Stimulated activated CD4-positive, alpha-beta T cell treated with anti-CD3 and anti-CD28 coated beads, Interleukin-1b, Interleukin-23, amount 100 ng/mL, for 4 hours (primary cell): Measurements from ENCODE around the gene MYO15B.
A peak's percentile ranks its signal among the peaks of the same experiment; 100 is the strongest.

Source experiments
- DNase-seq, 2 donors: peaks; one replicate each; pipeline ENCODE4 v3.0.0-alpha.2; 2020; ENCODE audit warnings: low read depth in 2 of 2

MYO15B gene

DNA sequence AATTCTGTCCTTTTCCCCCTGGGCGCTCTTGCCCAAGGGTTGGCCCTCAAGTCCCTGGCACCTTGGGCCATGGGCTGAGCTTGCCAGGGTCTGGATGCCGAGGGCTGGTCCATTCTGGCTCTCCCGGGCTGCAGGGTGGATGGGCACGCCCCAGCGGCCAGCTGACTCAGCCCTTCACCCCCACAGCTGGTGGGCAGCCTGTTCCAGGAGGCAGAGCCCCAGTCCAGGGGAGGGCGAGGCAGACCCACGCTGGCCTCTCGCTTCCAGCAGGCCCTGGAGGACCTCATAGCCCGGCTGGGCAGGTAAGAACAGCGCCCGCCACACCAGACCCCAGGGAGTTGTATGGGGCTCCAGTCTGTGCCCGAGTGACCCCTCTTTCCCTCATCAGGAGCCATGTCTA lies 15.0 kb downstream of the MYO15B start:
- no peak for DNase-seq

DNA sequence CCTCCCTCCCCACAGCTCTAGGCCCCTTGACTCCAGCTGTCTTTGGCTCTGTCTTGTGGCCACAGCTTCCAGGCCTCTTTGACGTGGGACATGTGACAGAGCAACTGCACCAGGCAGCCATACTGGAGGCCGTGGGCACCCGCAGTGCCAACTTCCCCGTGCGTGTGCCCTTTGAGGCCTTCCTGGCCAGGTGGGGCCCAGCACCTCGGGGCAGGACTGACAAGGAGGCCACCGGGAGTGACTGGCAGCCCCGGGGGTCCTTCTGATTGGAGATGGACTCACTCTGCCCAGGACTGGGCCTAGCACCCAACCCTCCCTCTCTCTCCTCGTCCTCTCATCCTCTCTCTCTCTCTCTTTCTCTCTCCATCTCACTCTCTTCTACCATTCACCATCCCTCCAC lies 15.5 kb downstream of the MYO15B start:
- no peak for DNase-seq

DNA sequence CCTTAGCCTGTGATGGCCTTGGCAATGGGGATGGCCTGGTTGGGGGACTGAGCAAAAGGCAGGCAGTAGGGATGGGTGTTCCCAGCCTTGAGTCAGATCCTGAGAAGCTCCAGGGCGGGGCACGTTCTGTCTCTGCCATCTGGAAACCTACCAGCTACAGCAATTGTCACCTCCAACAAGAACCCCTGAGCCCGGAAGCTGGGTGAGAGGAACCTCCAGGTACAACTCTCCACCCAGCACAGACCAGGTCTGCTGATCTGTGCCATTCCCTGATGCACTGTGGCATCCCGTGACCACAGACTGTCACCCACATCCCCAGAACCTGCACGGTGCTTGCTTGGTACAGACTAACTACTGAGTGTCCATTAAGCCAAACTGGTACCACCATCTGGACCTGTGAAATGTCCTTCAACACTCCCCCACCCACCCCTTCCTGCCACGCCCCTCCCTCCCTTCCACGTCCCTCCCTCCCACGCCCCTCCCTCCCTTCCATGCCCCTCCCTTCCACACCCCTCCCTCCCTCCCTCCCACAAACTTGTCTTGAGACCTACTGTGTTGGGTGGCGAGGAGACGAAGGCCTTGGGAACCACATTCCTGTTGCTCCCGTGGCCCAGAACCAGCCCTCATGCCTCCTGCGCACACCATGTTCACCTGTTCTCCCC lies 16.6 kb downstream of the MYO15B start:
- no peak for DNase-seq

DNA sequence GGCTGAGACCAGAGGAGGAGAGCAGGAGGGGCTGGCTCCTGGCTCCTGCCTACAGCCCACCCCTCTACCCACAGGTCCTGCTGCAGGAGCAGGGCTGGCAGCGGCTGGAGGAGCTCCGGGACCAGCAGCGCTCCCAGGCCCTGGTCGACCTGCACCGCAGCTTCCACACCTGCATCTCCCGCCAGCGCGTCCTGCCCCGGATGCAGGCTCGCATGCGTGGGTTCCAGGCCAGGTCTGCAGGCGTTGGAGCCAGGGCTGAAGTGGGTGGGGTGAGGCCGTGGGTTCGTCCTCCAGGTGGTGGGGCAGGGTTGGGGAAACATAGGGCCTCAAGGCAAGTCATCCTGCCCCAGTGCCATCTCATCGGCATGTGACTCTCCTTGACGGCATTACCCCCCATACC lies 18.2 kb downstream of the MYO15B start:
- no peak for DNase-seq

DNA sequence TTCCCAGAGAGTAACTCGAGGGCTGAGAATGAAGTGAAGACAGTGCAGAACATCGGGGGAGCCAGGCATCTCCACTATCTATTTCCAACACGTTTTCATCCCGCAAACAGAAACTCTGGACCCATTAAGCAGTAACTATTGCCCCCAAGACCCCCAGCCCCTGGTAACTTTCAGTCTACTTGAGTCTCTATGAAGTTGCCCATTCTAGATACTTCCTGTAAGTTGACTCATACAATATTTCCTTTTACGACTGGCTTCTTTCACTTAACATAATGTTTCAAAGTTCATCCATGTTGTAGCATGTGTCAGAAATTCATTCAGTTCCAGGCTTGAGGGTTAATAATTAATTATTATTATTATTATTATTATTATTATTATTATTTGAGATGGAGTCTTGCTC lies 19.5 kb downstream of the MYO15B start:
- DNase-seq = no peak

DNA sequence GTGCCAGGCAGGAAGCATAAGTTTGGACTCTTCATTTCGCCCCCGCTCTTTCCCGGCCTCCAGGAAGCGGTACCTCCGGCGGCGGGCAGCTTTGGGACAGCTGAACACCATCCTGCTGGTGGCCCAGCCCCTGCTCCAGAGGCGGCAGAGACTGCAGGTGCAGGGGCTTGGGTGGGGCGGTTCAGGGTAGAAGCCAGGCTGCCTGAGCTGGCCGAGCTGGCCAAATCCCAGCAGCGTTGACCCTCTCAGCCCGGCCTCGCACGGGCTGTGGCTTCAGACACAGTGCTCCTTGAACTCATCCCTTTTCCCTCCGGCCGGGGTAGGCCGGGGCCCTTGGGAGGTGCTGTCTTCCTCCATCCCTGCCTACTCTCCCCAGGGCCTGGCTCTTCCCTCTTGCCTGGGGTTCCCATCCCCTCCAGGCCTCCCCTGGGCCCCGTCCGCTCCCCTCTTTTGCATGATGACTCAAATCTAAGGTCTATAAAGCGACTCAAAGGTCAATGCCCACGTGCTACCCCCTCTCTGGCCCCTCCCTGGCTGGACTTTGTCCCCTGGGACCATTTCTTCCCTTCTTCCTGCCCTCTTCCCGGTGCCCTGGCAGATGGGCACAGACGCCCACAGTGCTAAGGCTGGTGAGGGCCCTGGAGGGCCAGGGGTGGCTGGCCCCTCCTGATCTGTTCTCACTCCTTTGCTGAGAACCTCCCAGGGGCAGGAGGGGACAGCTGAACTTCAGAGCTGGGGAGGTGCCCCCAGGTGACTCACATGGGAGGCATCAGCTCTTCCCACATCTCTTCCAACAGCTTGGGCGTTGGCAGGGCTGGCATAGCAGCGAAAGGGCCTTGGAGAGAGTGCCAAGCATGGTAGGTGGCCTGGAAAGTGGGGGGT lies 22.7 kb downstream of the MYO15B start:
- DNase-seq = no peak

DNA sequence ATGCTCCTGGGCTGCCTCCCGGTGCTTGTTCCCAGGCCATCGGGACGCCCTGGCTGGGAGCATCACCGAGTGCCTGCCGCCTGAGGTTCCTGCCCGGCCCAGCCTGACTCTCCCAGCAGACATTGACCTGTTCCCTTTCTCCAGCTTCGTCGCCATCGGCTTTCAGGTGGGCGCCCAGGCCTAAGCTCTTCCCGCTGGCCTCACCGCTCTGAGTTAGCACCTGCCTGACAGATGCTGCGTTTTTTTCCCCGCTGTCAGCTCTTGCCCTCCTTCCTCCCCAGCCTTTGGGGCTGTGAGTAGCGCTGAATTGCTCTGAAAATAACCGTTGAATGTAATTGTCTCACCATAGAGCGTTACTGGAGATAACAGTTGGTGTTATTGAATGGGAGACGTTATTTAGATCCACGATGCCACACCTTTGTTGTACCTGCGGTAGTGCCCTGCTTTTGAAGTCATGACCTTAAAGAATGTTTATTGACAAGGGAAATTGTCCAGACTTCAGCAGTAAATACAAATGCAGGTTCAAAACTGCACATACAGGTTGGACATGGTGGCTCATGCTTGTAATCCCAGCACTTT lies 24.3 kb downstream of the MYO15B start:
- DNase-seq = no peak

DNA sequence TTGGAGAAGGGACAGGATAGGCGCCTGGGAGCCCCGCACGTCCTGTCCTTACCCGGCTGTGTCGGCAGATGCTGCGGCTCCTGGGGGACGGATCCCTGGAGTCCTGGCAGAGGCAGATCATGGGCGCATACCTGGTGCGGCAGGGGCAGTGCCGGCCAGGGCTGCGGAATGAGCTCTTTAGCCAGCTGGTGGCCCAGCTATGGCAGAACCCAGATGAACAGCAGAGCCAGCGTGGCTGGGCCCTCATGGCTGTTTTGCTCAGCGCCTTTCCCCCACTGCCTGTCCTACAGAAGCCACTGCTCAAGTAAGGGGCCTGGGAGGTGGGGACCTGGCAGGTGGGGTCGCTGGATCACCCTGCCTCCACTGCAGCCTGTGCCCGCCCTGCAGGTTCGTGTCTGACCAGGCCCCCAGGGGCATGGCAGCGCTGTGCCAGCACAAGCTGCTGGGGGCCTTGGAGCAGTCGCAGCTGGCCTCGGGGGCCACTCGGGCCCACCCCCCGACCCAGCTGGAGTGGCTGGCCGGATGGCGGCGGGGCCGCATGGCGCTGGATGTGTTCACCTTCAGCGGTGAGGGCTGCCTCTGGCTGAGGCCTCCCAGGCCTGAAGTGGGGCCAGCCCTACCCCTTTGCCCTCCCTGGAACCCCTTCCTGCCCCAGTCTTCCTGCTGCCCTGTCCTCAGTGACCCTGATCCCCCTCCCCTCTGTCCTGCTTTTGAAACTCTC lies 25.5 kb downstream of the MYO15B start:
- DNase-seq = no peak

DNA sequence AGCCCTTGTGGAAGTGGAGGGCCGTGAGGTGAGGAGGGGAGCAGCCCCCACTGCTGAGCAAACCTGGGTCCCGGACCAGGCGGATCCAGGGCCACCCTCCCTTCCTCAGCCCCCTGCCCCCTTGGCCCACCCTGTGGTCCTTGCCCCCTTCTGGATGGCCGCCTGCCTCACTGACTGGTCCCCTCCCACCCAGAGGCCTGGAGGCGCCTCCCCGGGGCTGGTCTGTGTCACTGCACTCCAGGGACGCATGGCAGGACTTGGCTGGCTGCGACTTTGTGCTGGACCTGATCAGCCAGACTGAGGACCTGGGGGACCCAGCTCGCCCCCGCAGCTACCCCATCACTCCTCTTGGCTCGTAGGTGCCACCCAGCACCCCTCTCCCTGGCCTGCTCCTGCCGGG lies 26.4 kb downstream of the MYO15B start:
- no peak for DNase-seq

DNA sequence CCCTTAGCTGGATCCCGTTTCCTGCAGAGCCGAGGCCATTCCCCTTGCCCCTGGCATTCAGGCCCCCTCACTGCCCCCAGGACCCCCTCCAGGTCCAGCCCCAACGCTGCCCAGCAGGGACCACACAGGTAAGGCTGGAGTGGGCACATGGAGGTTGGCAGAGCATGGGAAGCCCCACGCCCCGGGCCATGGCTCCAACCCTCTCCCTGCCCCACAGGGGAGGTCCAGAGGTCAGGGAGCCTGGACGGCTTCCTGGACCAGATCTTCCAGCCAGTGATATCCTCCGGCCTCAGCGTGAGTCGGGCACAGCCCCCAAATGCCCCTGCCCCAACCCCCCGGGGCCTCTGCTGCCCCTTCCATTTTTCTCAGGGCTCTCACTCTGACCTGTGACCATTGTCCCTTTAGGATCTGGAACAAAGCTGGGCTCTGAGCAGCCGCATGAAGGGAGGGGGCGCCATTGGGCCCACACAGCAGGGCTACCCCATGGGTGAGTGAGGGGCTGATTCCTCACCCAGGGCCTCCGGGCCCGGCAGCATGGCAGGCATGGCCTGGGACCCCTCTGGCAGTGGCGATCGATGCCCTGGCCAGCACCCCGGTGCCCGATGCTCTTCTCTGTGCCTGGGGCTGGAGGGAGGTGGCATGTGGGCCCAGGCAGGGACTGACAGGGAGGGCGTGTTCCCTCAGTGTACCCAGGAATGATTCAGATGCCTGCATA lies 27.1 kb downstream of the MYO15B start:
- DNase-seq = no peak

DNA sequence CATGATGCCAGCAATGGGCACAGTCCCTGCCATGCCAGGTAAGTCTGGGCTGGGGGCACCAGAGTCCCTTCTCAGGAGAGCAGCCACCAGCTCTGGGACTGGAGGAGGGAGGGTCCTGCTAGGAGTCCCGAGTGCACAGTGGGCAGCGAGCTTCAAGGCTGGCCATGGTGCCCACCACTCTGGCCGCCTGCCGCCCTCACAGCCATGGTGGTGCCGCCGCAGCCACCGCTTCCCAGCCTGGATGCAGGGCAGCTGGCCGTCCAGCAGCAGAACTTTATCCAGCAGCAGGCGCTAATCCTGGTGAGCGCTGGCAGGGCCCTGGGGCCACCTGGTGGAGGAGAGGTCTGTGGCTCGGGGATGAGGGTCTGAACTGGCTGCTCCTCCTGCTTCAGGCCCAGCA lies 27.7 kb downstream of the MYO15B start:
- DNase-seq = no peak

DNA sequence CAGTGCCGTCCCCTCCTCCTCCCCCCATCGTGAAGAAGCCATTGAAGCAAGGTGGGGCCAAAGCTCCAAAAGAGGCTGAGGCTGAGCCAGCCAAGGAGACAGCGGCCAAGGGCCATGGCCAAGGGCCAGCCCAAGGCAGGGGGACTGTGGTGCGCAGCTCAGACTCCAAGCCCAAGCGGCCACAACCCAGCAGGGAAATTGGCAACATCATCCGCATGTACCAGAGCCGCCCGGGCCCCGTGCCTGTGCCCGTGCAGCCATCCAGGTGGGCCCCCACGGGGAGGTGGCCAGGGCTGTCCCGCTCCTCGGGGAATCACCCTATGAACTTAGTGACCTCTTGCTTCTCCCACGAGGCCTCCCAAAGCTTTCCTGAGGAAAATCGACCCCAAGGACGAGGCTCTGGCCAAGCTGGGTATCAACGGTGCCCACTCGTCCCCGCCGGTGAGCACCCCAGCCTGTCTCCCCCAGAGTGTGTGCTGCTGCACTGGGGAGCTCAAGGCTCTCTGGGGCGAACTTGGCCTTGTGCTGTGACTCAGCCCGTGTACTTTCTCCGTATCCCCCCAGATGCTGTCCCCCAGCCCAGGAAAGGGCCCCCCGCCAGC lies 29.0 kb downstream of the MYO15B start:
- no peak for DNase-seq

DNA sequence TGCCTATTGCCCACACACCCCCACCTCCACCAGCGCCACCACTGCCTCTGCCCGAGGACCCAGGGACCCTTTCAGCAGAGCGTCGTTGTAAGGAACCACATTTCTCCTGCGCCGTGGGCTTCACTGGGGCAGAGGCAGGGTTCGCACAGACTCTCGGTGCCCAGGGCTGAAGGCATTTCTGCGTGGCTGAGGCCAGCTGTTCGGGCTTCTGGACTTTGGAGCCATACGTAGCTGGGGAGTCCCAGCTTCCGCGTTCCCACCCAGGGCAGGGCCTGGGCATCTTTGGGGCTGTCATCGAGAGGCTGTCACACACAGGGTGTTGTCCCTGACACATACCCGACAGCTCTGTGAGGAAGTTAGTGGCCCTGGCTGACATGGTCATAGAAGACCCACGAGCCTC lies 29.6 kb downstream of the MYO15B start:
- DNase-seq = no peak

DNA sequence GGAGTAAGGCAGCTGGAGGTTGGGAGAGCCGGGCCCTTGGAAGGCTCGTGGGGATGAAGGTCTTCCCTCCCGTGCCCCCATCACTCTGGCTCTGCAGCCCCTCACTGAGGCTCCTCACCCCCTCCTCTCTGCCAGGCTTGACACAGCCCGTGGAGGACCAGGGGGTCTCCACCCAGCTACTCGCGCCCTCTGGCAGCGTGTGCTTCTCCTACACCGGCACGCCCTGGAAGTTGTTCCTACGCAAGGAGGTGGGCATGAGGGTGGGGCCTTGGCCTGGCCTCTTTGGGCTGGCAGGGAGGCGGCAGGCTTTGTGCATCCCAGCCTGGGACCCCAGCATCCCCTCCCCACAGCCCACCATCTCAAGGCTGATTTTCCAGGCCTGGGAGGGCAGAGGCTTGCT lies 30.1 kb downstream of the MYO15B start:
- no peak for DNase-seq

DNA sequence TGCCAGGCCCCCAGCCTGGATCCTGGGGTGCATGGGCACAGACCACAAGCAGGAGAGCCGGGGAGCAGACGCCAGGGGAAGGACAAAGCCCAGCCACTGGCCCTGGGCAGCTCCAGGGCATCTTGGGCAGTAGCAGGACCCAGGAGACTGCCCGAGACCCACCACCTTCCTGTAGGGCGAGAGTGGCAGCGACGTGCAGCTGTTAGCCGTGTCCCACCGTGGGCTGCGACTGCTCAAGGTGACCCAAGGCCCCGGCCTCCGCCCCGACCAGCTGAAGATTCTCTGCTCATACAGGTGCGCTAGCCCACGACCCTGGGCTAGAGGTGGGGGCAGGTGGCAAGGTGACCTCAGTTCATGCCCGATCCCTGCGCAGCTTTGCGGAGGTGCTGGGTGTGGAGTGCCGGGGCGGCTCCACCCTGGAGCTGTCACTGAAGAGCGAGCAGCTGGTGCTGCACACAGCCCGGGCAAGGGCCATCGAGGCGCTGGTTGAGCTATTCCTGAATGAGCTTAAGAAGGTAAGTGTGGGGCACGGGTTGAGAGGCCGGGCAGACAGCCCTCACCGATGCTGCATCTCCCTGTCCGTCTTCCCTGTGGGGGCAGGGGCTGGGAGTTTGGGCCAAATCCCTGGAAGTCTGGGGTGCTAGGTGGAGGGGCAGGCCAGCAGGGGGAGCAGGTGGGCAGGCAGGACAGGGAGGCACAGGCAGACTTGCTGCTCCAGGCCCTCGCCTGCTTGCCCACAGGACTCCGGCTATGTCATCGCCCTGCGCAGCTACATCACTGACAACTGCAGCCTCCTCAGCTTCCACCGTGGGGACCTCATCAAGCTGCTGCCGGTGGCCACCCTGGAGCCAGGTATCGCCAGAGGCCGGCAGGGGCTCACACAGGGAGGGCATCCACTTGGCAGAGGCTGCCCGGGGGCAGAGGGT lies 32.2 kb downstream of the MYO15B start:
- DNase-seq = peak in 1 of 2 donors; percentile 15

DNA sequence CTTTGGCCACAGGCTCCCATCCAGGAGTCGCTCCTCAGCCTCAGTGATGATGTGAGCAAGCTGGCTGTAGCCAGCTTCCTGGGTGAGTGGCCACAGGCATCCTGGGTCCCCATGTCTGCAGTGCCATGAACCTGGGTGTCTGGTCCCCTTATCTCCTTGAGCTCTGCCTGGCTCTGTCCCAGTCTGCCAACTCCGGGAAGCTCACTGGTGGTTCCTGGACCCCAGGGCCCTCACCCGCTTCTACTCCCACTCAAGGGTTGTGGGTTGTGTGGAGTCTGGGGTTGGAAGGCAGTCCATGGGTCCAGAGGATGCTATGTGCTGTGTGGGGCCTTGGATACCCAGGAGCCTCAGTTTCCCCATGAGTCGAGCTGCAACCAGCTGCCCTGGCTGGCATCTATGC lies 33.9 kb downstream of the MYO15B start:
- DNase-seq = no peak

DNA sequence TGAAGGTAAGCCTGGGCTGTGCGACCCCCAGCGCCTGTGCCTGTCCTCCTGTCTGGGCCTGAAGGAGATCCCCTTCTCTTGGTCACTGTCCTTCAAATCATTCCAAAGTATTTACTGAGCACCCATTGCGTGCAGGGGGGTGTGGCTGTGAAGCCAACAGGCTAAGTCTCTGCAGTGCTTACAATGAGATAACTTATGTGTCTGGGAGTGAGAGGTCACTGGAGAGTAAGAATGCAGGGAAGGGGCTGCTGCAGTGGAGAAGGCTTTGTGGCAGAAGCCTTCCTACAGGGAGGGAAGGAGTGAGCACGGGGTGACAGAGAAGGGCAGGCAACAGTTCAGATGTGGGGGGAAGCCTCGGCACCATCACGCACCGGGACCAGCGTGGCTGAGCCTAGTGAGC lies 34.5 kb downstream of the MYO15B start:
- DNase-seq = no peak

DNA sequence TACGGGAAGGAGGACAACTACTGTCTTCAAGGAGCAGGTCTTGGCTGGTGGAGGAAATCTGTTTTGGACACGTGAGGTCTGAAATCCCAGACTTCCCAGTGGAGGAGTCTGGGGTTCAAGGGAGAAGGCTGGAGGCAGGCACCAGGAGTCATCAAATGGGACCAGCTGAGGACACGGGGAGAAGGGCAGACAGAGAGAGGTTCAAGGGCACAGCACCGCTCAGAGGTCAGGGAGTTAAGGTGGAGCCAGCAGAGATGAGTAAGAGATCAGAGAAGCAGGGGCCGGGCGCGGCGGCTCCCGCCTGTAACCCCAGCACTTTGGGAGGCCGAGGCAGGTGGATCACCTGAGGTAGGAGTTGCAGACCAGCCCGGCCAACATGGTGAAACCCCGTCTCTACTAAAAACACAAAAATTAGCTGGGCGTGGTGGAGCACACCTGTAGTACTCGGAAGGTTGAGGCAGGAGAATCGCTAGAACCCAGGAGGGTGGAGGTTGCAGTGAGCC lies 35.2 kb downstream of the MYO15B start:
- no peak for DNase-seq

DNA sequence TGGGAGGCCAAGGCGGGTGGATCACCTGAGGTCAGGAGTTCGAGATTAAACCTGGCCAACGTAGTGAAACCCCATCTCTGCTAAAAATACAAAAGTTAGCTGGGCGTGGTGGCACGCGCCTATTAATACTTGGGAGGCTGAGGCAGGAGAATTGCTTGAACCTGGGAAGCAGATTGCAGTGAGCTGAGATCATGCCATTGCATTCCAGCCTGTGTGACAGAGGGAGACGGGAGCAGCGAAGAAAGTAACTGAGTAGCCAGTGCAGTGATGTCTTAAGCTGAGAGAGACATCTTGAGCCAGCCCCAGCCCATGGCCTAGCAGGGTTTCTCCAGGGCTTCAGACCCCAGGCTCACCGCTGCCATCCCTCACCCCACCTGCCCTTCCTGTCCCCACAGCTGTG lies 35.8 kb downstream of the MYO15B start:
- DNase-seq = no peak

DNA sequence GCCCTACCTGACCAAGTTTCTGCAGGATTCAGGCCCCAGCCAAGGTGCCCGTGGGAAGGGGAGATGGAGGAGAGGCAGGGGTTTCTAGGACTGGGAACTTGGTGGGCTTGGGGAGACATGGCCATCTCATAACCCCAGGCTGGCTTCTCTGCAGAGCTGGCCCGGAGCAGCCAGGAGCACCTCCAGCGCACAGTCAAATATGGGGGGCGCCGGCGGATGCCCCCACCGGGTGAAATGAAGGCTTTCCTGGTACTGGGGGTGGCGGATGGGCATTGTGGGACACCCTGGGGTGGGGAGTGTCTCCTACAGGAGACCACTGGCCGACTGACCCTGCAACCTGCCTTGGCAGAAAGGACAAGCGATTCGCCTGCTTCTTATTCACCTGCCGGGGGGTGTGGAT lies 36.4 kb downstream of the MYO15B start:
- no peak for DNase-seq
